ENCODE data around the gene ACBD4.

DNA sequence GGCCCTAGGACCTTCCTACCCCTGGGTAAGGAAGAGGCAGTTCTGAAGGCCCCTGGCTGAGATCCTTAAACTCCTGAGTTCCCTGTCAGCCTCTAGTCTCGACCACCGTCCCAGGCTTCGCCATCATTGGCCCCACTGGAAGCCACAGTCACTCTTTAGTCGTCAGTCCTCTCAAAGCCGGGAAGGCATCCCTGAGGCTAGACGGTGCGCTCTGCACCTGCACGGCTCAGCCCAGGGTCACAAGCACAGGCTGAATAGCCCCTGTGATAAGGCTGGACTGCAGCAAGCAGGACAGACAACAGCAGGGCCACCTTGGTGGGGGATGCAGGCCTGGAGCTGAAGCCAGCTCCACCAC, 9.5 kb downstream of the ACBD4 start:
- TF ChIP-seq CTCF (IDR thresholded peaks at IDR 0.05) (no peak), POLR2A (IDR thresholded peaks at IDR 0.05) (no peak)
